Vagina (tissue), 2 donors: ENCODE data around the gene CAB39. TPM values are rescaled to one million over a fixed set of nuclear protein-coding genes. Genes with fewer than 3 reads are reported as not detected.

ENCODE experiments used
- DNase-seq, 2 donors: peaks; one replicate each; pipeline ENCODE4 v3.0.0-alpha.2; 2017; ENCODE audit errors: extremely low spot score in 2 of 2
- H3K27ac ChIP-seq: fragments of 200-600 bp; sonication (generic); one replicate; pipeline ENCODE4 v1.5.1; 2019
- H3K27me3 ChIP-seq: fragments of 200-600 bp; sonication (generic); one replicate; pipeline ENCODE4 v1.5.1; 2019
- H3K36me3 ChIP-seq, 2 donors: fragments of 200-600 bp; sonication (generic); one replicate each; pipeline ENCODE4 v1.5.1; 2017 to 2019
- H3K4me1 ChIP-seq: fragments of 200-600 bp; sonication (generic); one replicate; pipeline ENCODE4 v1.5.1; 2019
- H3K4me3 ChIP-seq, 2 donors: fragments of 200-600 bp; sonication (generic); 1 replicate in 1 of 2; 2 replicates in 1 of 2; pipeline ENCODE4 v1.5.1; 2016 to 2019
- H3K9me3 ChIP-seq: fragments of 200-600 bp; sonication (generic); one replicate; pipeline ENCODE4 v1.5.1; 2019
- CTCF ChIP-seq, 3 experiments: fragments of 450-650 bp in 2 of 3; fragments of 200-600 bp in 1 of 3; sonication (generic) in 1 of 3; IDR thresholded peaks; one replicate each; pipeline ENCODE4 v1.5.1; 2017 to 2019; ENCODE audit warnings: antibody characterized with exemption in 3 of 3, mild to moderate bottlenecking in 2 of 3, moderate library complexity in 2 of 3
- POLR2A ChIP-seq, 2 donors: fragments of 450-650 bp; IDR thresholded peaks; one replicate each; pipeline ENCODE4 v1.6.1; 2017; ENCODE audit warnings: antibody characterized with exemption in 2 of 2, mild to moderate bottlenecking in 2 of 2, moderate library complexity in 2 of 2
- POLR2AphosphoS5 ChIP-seq, 2 donors: sonication (generic); formaldehyde crosslinking; IDR thresholded peaks; one replicate each; pipeline ENCODE4 v1.9.0; 2017; ENCODE audit warnings: antibody characterized with exemption in 2 of 2, mild to moderate bottlenecking in 2 of 2, low read depth in 1 of 2; ENCODE audit not compliant: insufficient read depth in 1 of 2
- intact Hi-C: fragments of 100-400 bp; cut with DNase I; formaldehyde crosslinking; loops from one replicate; pipeline ENCODE4 v1.15.1; 2023
- total RNA-seq: library from RNA; depleted of rRNA; stranded (reverse); fragments of >200 nt; gene quantifications from one replicate; pipeline ENCODE4 v1.2.3, GENCODE V29; 2016

The CAB39 gene
- total RNA-seq, 1 donor from 2014 or later: 59.4 TPM

- intact Hi-C loops: no loop called here
- no peak for TF ChIP-seq POLR2A (IDR thresholded peaks at IDR 0.05)
- TF ChIP-seq CTCF (IDR thresholded peaks at IDR 0.05): no peak
- no peak for TF ChIP-seq POLR2AphosphoS5 (IDR thresholded peaks at IDR 0.05; ENCODE audit: insufficient read depth in 1 of 2, low read depth in 1 of 2)
- DNase-seq: no peak
- H3K27me3 ChIP-seq: no peaks in the 10 kb centered on the region
- no peaks in the 10 kb centered on the region for H3K9me3 ChIP-seq
- peaks cover 0 to 23% of the 10 kb centered on the region in 2 donors for H3K36me3 ChIP-seq
- H3K4me3 ChIP-seq: no peak overlapping the region
- H3K27ac ChIP-seq: no peak overlapping the region
- H3K4me1 ChIP-seq: peaks cover 8% of the 10 kb centered on the region
These were observed 51.7 kb downstream of the CAB39 start for GRCh38 chr2:230764346-230764745.

- Histone ChIP-seq H3K27ac (no peak overlapping the region), H3K9me3 (no peaks in the 10 kb centered on the region), H3K4me1 (no peaks in the 10 kb centered on the region), H3K27me3 (no peaks in the 10 kb centered on the region), H3K36me3 (peaks cover 0 to 23% of the 10 kb centered on the region in 2 donors), H3K4me3 (no peak overlapping the region)
- intact Hi-C loops: no loop called here
- DNase-seq: no peak
- no peak for TF ChIP-seq POLR2A (IDR thresholded peaks at IDR 0.05)
- no peak for TF ChIP-seq POLR2AphosphoS5 (IDR thresholded peaks at IDR 0.05; ENCODE audit: insufficient read depth in 1 of 2, low read depth in 1 of 2)
These were observed 53.1 kb downstream of the CAB39 start for GRCh38 chr2:230765611-230766300.

- Histone ChIP-seq H3K27ac (no peak overlapping the region), H3K9me3 (no peaks in the 10 kb centered on the region), H3K27me3 (no peaks in the 10 kb centered on the region), H3K36me3 (peaks cover 0 to 12% of the 10 kb centered on the region in 2 donors), H3K4me3 (no peak overlapping the region), H3K4me1 (no peaks in the 10 kb centered on the region)
- intact Hi-C loops: no loop called here
- no peak for DNase-seq
- no peak for TF ChIP-seq POLR2AphosphoS5 (IDR thresholded peaks at IDR 0.05; ENCODE audit: insufficient read depth in 1 of 2, low read depth in 1 of 2)
- TF ChIP-seq POLR2A (IDR thresholded peaks at IDR 0.05): no peak
- TF ChIP-seq CTCF (IDR thresholded peaks at IDR 0.05): no peak
These were observed 55.3 kb downstream of the CAB39 start for GRCh38 chr2:230767862-230768388.

- intact Hi-C loops: no loop called here
- Histone ChIP-seq H3K4me3 (no peak overlapping the region), H3K27ac (no peak overlapping the region), H3K36me3 (no peaks in the 10 kb centered on the region), H3K9me3 (no peaks in the 10 kb centered on the region), H3K4me1 (peaks cover 26% of the 10 kb centered on the region), H3K27me3 (no peaks in the 10 kb centered on the region)
- TF ChIP-seq CTCF (IDR thresholded peaks at IDR 0.05) (no peak), POLR2A (IDR thresholded peaks at IDR 0.05) (no peak), POLR2AphosphoS5 (IDR thresholded peaks at IDR 0.05; ENCODE audit: insufficient read depth in 1 of 2, low read depth in 1 of 2) (no peak)
- no peak for DNase-seq
These were observed 58.2 kb downstream of the CAB39 start for GRCh38 chr2:230770804-230771203.

GRCh38 chr2:230772156-230772555, 59.5 kb downstream of the CAB39 start:
- Histone ChIP-seq H3K27me3 (no peaks in the 10 kb centered on the region), H3K36me3 (no peaks in the 10 kb centered on the region), H3K27ac (no peak overlapping the region), H3K9me3 (no peaks in the 10 kb centered on the region), H3K4me1 (peaks cover 28% of the 10 kb centered on the region), H3K4me3 (no peak overlapping the region)
- intact Hi-C loops: no loop called here
- no peak for DNase-seq
- TF ChIP-seq POLR2AphosphoS5 (IDR thresholded peaks at IDR 0.05; ENCODE audit: insufficient read depth in 1 of 2, low read depth in 1 of 2): no peak
- TF ChIP-seq CTCF (IDR thresholded peaks at IDR 0.05): no peak
- TF ChIP-seq POLR2A (IDR thresholded peaks at IDR 0.05): no peak
